Gastrocnemius medialis (tissue), 4 donors: ENCODE data around the gene NR2C2AP. TPM values are rescaled to one million over a fixed set of nuclear protein-coding genes. Genes with fewer than 3 reads are reported as not detected.

ENCODE experiments used
- ATAC-seq, 2 donors: fragments of 150-250 bp; one replicate each; pipeline ENCODE4 v1.9.1; 2016
- DNase-seq, 2 donors: peaks; one replicate each; pipeline ENCODE4 v3.0.0-alpha.2; 2019
- H3K27ac ChIP-seq, 4 donors: fragments of 200-600 bp; sonication (generic); 1 replicate in 1 of 4; 2 replicates in 3 of 4; pipeline ENCODE4 v1.5.1; 2016 to 2018; ENCODE audit warnings: mild to moderate bottlenecking in 2 of 4, moderate library complexity in 1 of 4
- H3K27me3 ChIP-seq, 3 donors: fragments of 200-600 bp; sonication (generic) in 2 of 3; 1 replicate in 1 of 3; 2 replicates in 2 of 3; pipeline versions ENCODE4 v1.5.1 to v1.6.0; 2016 to 2019; ENCODE audit warnings: mild to moderate bottlenecking in 1 of 3, moderate library complexity in 1 of 3
- H3K36me3 ChIP-seq, 2 donors: fragments of 200-600 bp; sonication (generic) in 1 of 2; one replicate each; pipeline ENCODE4 v1.5.1; 2017 to 2018
- H3K4me1 ChIP-seq, 2 donors: fragments of 200-600 bp; sonication (generic) in 1 of 2; one replicate each; pipeline ENCODE4 v1.5.1; 2016 to 2017; ENCODE audit warnings: mild to moderate bottlenecking in 2 of 2
- H3K4me3 ChIP-seq, 4 donors: fragments of 200-600 bp; sonication (generic) in 3 of 4; 1 replicate in 1 of 4; 2 replicates in 3 of 4; pipeline ENCODE4 v1.5.1; 2016 to 2019; ENCODE audit warnings: mild to moderate bottlenecking in 2 of 4
- H3K9me3 ChIP-seq, 3 donors: fragments of 200-600 bp; sonication (generic) in 2 of 3; 1 replicate in 1 of 3; 2 replicates in 2 of 3; pipeline ENCODE4 v1.5.1; 2016 to 2019
- CTCF ChIP-seq, 5 experiments: fragments of 450-650 bp in 3 of 5; fragments of 200-600 bp in 2 of 5; sonication (generic) in 2 of 5; IDR thresholded peaks in 4 of 5; conservative IDR thresholded peaks in 1 of 5; 1 replicate in 4 of 5; 2 replicates in 1 of 5; pipeline ENCODE4 v1.5.1; 2016 to 2019; ENCODE audit warnings: antibody characterized with exemption in 5 of 5, mild to moderate bottlenecking in 3 of 5, moderate library complexity in 3 of 5
- POLR2A ChIP-seq, 2 donors: fragments of 450-650 bp; IDR thresholded peaks; one replicate each; pipeline ENCODE4 v1.6.1; 2017; ENCODE audit warnings: antibody characterized with exemption in 2 of 2, mild to moderate bottlenecking in 2 of 2, moderate library complexity in 2 of 2
- in situ Hi-C, 4 donors: fragments of 200-750 bp; cut with MboI; loops; one replicate each; pipeline versions ENCODE4 v1.15.0 to v1.8.0; 2017; ENCODE audit warnings: low sequenced_read_pairs in 4 of 4
- intact Hi-C: fragments of 100-400 bp; cut with DNase I; formaldehyde crosslinking; loops from one replicate; pipeline ENCODE4 v1.15.1; 2023; ENCODE audit warnings: low total_unique reads
- total RNA-seq, 4 donors: library from RNA; depleted of rRNA; stranded (reverse); fragments of >200 nt; gene quantifications; one replicate each; pipeline versions ENCODE4 v1.1.0 to v1.2.3, GENCODE V29; 2016

The NR2C2AP gene
- total RNA-seq, 4 donors from 2014 or later: 4.7 to 19.0 (median 11.5) TPM

- in situ Hi-C loops (no loop called here), intact Hi-C loops (no loop called here)
- TF ChIP-seq POLR2A (IDR thresholded peaks at IDR 0.05): no peak
- TF ChIP-seq CTCF (IDR thresholded peaks at IDR 0.05 in 4 of 5, conservative IDR thresholded peaks at IDR 0.05 in 1 of 5): no peak
- Histone ChIP-seq H3K36me3 (no peaks in the 10 kb centered on the region), H3K27ac (no peak overlapping the region), H3K4me1 (no peaks in the 10 kb centered on the region), H3K9me3 (no peaks in the 10 kb centered on the region), H3K4me3 (no peak overlapping the region), H3K27me3 (peaks cover 23 to 39% (median 29%) of the 10 kb centered on the region in 3 donors)
- ATAC-seq (no peak), DNase-seq (no peak)
Measured at GRCh38 chr19:19207637-19208572, 4.7 kb upstream of the NR2C2AP start.

- peaks cover 13 to 30% (median 20%) of the 10 kb centered on the region in 3 donors for H3K27me3 ChIP-seq
- H3K4me3 ChIP-seq: no peak overlapping the region
- no peak overlapping the region for H3K27ac ChIP-seq
- DNase-seq (no peak), ATAC-seq (no peak)
- TF ChIP-seq POLR2A (IDR thresholded peaks at IDR 0.05) (no peak), CTCF (IDR thresholded peaks at IDR 0.05 in 4 of 5, conservative IDR thresholded peaks at IDR 0.05 in 1 of 5) (no peak)
- no peaks in the 10 kb centered on the region for H3K36me3 ChIP-seq
- peaks cover 6 to 9% of the 10 kb centered on the region in 2 donors for H3K4me1 ChIP-seq
- intact Hi-C loops (no loop called here), in situ Hi-C loops (no loop called here)
- H3K9me3 ChIP-seq: no peaks in the 10 kb centered on the region
Measured at GRCh38 chr19:19206938-19207337, 3.7 kb upstream of the NR2C2AP start.

GRCh38 chr19:19205416-19206410 lies 2.5 kb upstream of the NR2C2AP start:
- intact Hi-C loops: no loop called here
- TF ChIP-seq CTCF (IDR thresholded peaks at IDR 0.05 in 4 of 5, conservative IDR thresholded peaks at IDR 0.05 in 1 of 5) (no peak), POLR2A (IDR thresholded peaks at IDR 0.05) (no peak)
- in situ Hi-C loops: no loop called here
- DNase-seq: no peak
- H3K4me3 ChIP-seq: no peak overlapping the region
- H3K9me3 ChIP-seq: no peaks in the 10 kb centered on the region
- H3K27me3 ChIP-seq: peaks cover 3 to 18% (median 7%) of the 10 kb centered on the region in 3 donors
- no peak for ATAC-seq
- H3K36me3 ChIP-seq: peaks cover 0 to 8% of the 10 kb centered on the region in 2 donors
- no peak overlapping the region for H3K27ac ChIP-seq
- peaks cover 6 to 9% of the 10 kb centered on the region in 2 donors for H3K4me1 ChIP-seq

- in situ Hi-C loops: no loop called here
- no peak for ATAC-seq
Measured at GRCh38 chr19:19204181-19204580, 967 bp upstream of the NR2C2AP start.

More at GRCh38 chr19:19204181-19204580, 967 bp upstream of the NR2C2AP start:
- Histone ChIP-seq H3K27me3 (peaks cover 3 to 9% (median 7%) of the 10 kb centered on the region in 3 donors), H3K27ac (no peak overlapping the region), H3K36me3 (peaks cover 0 to 15% of the 10 kb centered on the region in 2 donors), H3K4me1 (peaks cover 6 to 9% of the 10 kb centered on the region in 2 donors), H3K9me3 (no peaks in the 10 kb centered on the region), H3K4me3 (peak overlapping the region in 1 of 4 donors; percentile 82)
- DNase-seq: no peak
- intact Hi-C loops: no loop called here
- TF ChIP-seq POLR2A (IDR thresholded peaks at IDR 0.05) (no peak), CTCF (IDR thresholded peaks at IDR 0.05 in 4 of 5, conservative IDR thresholded peaks at IDR 0.05 in 1 of 5) (no peak)
